ENCODE data around the gene KRTCAP2. TPM values are rescaled to one million over a fixed set of nuclear protein-coding genes. Genes with fewer than 3 reads are reported as not detected.

KRTCAP2 gene
- total RNA-seq, 1 donor from 2014 or later = 117 TPM

DNA sequence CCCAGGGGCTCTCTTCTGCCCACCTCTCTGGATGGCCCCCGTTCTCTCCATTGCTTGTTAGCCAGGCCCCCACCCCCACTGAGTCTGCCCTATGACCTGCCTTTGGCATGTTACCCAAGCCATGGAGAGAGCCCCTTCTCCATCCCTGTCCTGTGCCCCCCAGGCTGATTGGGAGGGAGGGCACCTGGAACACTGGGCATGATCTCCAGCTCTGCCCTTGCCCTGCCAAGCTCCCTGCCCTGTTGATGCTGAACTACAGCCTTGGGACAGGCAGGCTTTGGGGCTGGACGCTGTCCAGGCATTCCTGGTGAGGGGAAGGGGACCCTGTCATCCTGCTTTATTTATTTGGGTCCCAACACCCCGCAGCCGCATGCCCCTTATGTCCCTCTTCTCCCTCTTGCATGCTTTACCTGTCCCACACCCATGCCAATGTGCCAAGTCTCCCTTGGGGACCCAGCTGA is 11.3 kb upstream of the KRTCAP2 start:
- TF ChIP-seq POLR2AphosphoS5 (IDR thresholded peaks at IDR 0.05; ENCODE audit: insufficient read depth in 1 of 2, low read depth in 1 of 2) (no peak), POLR2A (IDR thresholded peaks at IDR 0.05) (no peak)
- TF ChIP-seq, protein P1, sequence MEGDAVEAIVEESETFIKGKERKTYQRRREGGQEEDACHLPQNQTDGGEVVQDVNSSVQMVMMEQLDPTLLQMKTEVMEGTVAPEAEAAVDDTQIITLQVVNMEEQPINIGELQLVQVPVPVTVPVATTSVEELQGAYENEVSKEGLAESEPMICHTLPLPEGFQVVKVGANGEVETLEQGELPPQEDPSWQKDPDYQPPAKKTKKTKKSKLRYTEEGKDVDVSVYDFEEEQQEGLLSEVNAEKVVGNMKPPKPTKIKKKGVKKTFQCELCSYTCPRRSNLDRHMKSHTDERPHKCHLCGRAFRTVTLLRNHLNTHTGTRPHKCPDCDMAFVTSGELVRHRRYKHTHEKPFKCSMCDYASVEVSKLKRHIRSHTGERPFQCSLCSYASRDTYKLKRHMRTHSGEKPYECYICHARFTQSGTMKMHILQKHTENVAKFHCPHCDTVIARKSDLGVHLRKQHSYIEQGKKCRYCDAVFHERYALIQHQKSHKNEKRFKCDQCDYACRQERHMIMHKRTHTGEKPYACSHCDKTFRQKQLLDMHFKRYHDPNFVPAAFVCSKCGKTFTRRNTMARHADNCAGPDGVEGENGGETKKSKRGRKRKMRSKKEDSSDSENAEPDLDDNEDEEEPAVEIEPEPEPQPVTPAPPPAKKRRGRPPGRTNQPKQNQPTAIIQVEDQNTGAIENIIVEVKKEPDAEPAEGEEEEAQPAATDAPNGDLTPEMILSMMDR (IDR thresholded peaks at IDR 0.05) = no peak
- no peaks in the 10 kb centered on the region for H3K27me3 ChIP-seq
- no peak overlapping the region for H3K4me3 ChIP-seq
- no peak overlapping the region for H3K27ac ChIP-seq
- no peaks in the 10 kb centered on the region for H3K36me3 ChIP-seq
- intact Hi-C loops (cut with DNase I) = no loop called here
- H3K9me3 ChIP-seq = no peaks in the 10 kb centered on the region
- no peaks in the 10 kb centered on the region for H3K4me1 ChIP-seq
- no peak for DNase-seq (ENCODE audit: extremely low spot score in 2 of 2)

DNA sequence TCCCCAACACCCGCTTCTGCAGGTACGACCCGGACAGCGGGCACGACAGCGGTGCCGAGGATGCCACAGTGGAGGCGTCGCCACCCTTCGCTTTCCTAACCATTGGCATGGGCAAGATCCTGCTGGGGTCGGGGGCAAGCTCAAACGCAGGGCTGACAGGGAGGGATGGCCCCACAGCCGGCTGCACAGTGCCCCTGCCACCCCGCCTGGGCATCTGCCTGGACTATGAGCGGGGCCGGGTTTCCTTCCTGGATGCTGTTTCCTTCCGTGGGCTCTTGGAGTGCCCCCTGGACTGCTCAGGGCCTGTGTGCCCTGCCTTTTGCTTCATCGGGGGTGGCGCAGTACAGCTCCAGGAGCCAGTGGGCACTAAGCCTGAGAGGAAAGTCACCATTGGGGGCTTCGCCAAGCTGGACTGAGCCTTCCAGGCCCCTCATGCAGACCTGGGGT is 10.7 kb upstream of the KRTCAP2 start:
- TF ChIP-seq POLR2A (IDR thresholded peaks at IDR 0.05) (no peak), POLR2AphosphoS5 (IDR thresholded peaks at IDR 0.05; ENCODE audit: insufficient read depth in 1 of 2, low read depth in 1 of 2) (no peak)
- TF ChIP-seq, protein P1 (IDR thresholded peaks at IDR 0.05) = no peak
- DNase-seq (ENCODE audit: extremely low spot score in 2 of 2) = no peak
- Histone ChIP-seq H3K9me3 (no peaks in the 10 kb centered on the region), H3K4me1 (no peaks in the 10 kb centered on the region), H3K27me3 (no peaks in the 10 kb centered on the region), H3K27ac (no peak overlapping the region), H3K36me3 (no peaks in the 10 kb centered on the region), H3K4me3 (no peak overlapping the region)
- intact Hi-C loops (cut with DNase I) = no loop called here

DNA sequence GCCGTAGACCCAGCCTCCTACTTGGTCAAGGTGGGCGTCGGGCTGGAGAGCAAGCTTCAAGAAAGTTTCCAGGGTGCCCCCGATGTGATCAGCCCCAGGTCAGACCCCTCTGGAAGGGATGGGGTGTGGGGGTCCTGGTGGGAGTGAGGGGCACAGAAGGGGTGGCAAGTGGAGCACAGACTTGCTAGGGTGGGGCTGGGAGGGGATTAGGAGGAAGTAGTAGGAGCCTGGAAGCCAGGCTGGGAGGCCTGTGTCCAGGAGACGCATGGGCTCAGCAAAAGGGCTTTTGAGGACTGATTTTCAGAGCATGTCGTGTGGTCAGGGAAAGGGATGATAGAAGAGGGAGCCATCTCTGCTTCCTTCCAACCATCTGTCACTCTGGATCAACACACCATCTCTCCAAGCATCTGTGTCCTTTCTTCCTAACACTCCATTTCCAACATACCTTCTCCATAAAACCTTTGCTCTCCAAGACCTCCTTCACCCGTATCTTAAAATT is 9.0 kb upstream of the KRTCAP2 start:
- no peak for TF ChIP-seq POLR2A (IDR thresholded peaks at IDR 0.05)
- TF ChIP-seq POLR2AphosphoS5 (IDR thresholded peaks at IDR 0.05; ENCODE audit: insufficient read depth in 1 of 2, low read depth in 1 of 2) = no peak
- TF ChIP-seq, protein P1 (IDR thresholded peaks at IDR 0.05) = no peak
- Histone ChIP-seq H3K4me3 (no peak overlapping the region), H3K9me3 (no peaks in the 10 kb centered on the region), H3K36me3 (no peaks in the 10 kb centered on the region), H3K27me3 (no peaks in the 10 kb centered on the region), H3K27ac (no peak overlapping the region), H3K4me1 (peaks cover 1% of the 10 kb centered on the region)
- intact Hi-C loops (cut with DNase I) = no loop called here
- peak in 1 of 2 donors; percentile 79 for DNase-seq (ENCODE audit: extremely low spot score in 2 of 2)

DNA sequence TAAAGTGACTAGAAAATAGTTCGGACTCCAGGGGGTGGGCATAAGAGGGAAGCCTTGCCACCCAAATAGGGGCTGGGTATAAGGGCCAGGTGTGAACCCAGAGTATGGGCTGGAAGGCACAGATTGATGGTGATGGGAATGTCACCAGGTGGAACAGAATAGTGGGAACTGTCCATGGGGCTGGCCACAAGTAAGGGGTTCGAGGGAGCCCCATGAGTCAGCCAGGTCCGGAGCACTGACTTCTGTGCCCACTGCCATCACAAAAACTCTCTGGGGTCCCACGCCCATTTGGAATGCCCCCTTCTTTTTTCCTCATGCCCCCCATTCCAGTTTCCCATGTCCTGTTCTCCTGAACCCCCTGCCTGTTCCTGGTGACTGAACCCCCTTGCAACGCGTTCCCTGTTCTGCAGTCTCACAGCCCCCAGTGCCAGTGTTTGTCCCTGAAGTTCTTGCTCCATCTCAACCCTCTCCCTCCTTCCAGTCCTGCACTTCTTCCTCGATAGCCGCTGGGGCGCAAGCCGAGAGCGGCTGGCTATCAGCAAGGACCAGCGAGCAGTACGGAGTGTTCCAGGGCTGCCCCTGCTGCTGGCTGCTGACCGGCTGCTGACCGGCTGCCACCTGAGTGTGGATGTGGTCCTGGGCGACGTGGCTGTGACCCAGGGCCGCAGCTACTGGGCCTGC is 8.4 kb upstream of the KRTCAP2 start:
- DNase-seq (ENCODE audit: extremely low spot score in 2 of 2) = peak in 1 of 2 donors; percentile 54
- no peaks in the 10 kb centered on the region for H3K9me3 ChIP-seq
- intact Hi-C loops (cut with DNase I) = no loop called here
- TF ChIP-seq POLR2AphosphoS5 (IDR thresholded peaks at IDR 0.05; ENCODE audit: insufficient read depth in 1 of 2, low read depth in 1 of 2) (no peak), POLR2A (IDR thresholded peaks at IDR 0.05) (no peak)
- TF ChIP-seq, protein P1 (IDR thresholded peaks at IDR 0.05) = no peak
- H3K27ac ChIP-seq = no peak overlapping the region
- H3K4me1 ChIP-seq = peaks cover 5% of the 10 kb centered on the region
- H3K36me3 ChIP-seq = no peaks in the 10 kb centered on the region
- H3K4me3 ChIP-seq = no peak overlapping the region
- no peaks in the 10 kb centered on the region for H3K27me3 ChIP-seq
